NCI-H1105 treated with DMSO at 0.1 percent for 48 hours (cell line): Measurements from ENCODE around the gene SYT10.
"Not testable (repeated sequence)": the region's sequence is repeated elsewhere in the genome, so short reads cannot be mapped to it uniquely, and the experiment has no call there.

Source experiments
- DNase-seq: peaks from one replicate; lab custom pipeline; 2025; lab: John Stamatoyannopoulos, UW

The SYT10 gene

GRCh38 chr12:33349791-33350190 is 89.8 kb downstream of the SYT10 start:
- no peak for DNase-seq

GRCh38 chr12:33331961-33332398 is 107.6 kb downstream of the SYT10 start:
- DNase-seq, result not testable (repeated sequence)

GRCh38 chr12:33330940-33331339 is 108.7 kb downstream of the SYT10 start:
- DNase-seq, result no peak
